PC-9 (cell line): ENCODE measurements around the gene CISD2.
"Not testable (repeated sequence)": the region's sequence is repeated elsewhere in the genome, so short reads cannot be mapped to it uniquely, and the experiment has no call there.

Experiments used
- EZH2 ChIP-seq: fragments of 200-600 bp; sonication (generic); IDR thresholded peaks from 2 replicates; pipeline ENCODE4 v1.8.0; 2017; ENCODE audit warnings: antibody characterized with exemption, low read depth
- TF ChIP-seq, protein P1 (sequence below): fragments of 200-600 bp; sonication (generic); conservative IDR thresholded peaks from 2 replicates; pipeline ENCODE4 v1.6.1; 2017; ENCODE audit warnings: mixed run types, antibody characterized with exemption, mild to moderate bottlenecking, moderate library complexity

- TF ChIP-seq, protein P1, sequence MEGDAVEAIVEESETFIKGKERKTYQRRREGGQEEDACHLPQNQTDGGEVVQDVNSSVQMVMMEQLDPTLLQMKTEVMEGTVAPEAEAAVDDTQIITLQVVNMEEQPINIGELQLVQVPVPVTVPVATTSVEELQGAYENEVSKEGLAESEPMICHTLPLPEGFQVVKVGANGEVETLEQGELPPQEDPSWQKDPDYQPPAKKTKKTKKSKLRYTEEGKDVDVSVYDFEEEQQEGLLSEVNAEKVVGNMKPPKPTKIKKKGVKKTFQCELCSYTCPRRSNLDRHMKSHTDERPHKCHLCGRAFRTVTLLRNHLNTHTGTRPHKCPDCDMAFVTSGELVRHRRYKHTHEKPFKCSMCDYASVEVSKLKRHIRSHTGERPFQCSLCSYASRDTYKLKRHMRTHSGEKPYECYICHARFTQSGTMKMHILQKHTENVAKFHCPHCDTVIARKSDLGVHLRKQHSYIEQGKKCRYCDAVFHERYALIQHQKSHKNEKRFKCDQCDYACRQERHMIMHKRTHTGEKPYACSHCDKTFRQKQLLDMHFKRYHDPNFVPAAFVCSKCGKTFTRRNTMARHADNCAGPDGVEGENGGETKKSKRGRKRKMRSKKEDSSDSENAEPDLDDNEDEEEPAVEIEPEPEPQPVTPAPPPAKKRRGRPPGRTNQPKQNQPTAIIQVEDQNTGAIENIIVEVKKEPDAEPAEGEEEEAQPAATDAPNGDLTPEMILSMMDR = not testable (repeated sequence)
- TF ChIP-seq EZH2 = not testable (repeated sequence)
Observed at GRCh38 chr4:102819100-102819499, 49.7 kb upstream of the CISD2 start.
